Esophagus (tissue), 2 donors: Measurements from ENCODE around the gene RBMS3. TPM values are rescaled to one million over a fixed set of nuclear protein-coding genes. Genes with fewer than 3 reads are reported as not detected.
A peak's percentile ranks its signal among the peaks of the same experiment; 100 is the strongest.

Experiments used
- H3K27ac ChIP-seq, 2 donors: one replicate each; pipeline ENCODE4 v1.5.1; 2013; ENCODE audit warnings: low read depth in 2 of 2, mild to moderate bottlenecking in 2 of 2, inconsistent platforms in 1 of 2, low read length in 1 of 2, moderate library complexity in 1 of 2
- H3K27me3 ChIP-seq, 2 donors: one replicate each; pipeline ENCODE4 v1.6.1; 2013; ENCODE audit warnings: low read length in 2 of 2, control low read depth in 1 of 2, mild to moderate bottlenecking in 1 of 2; ENCODE audit not compliant: insufficient read depth in 2 of 2, control insufficient read depth in 1 of 2
- H3K36me3 ChIP-seq, 2 donors: one replicate each; pipeline ENCODE4 v1.6.1; 2013; ENCODE audit warnings: low read length in 1 of 2; ENCODE audit not compliant: control insufficient read depth in 2 of 2, insufficient read depth in 2 of 2
- H3K4me1 ChIP-seq, 2 donors: one replicate each; pipeline ENCODE4 v1.6.1; 2013; ENCODE audit warnings: low read length in 1 of 2; ENCODE audit not compliant: control insufficient read depth in 2 of 2, insufficient read depth in 2 of 2
- H3K4me3 ChIP-seq, 2 donors: one replicate each; pipeline ENCODE4 v1.5.1; 2013; ENCODE audit warnings: low read length in 2 of 2, mild to moderate bottlenecking in 2 of 2, low read depth in 1 of 2, moderate library complexity in 1 of 2
- H3K9me3 ChIP-seq, 2 donors: one replicate each; pipeline ENCODE4 v1.6.1; 2013; ENCODE audit warnings: mild to moderate bottlenecking in 2 of 2, low read depth in 1 of 2, low read length in 1 of 2, moderate library complexity in 1 of 2; ENCODE audit not compliant: control insufficient read depth in 2 of 2, insufficient read depth in 1 of 2
- WGBS, 2 donors: extraction: QIAGEN DNeasy Blood & Tissue Kit; methylation state at CpG; one replicate each; pipeline ENCODE4 v1.1.7; 2013; 5-methylcytosine and 5-hydroxymethylcytosine counted together
- polyA plus RNA-seq, 2 donors: library from polyadenylated mRNA; stranded (reverse); fragments of 200-250 nt; gene quantifications; one replicate each; pipeline ENCODE4 v1.2.3, GENCODE V29; 2013
- donor health status: healthy with polysubstance abuse.
- donor health status: Bipolar disorder and iron deficiency.

Gene RBMS3
- polyA plus RNA-seq, 2 donors = 1.1 to 1.7 TPM

DNA sequence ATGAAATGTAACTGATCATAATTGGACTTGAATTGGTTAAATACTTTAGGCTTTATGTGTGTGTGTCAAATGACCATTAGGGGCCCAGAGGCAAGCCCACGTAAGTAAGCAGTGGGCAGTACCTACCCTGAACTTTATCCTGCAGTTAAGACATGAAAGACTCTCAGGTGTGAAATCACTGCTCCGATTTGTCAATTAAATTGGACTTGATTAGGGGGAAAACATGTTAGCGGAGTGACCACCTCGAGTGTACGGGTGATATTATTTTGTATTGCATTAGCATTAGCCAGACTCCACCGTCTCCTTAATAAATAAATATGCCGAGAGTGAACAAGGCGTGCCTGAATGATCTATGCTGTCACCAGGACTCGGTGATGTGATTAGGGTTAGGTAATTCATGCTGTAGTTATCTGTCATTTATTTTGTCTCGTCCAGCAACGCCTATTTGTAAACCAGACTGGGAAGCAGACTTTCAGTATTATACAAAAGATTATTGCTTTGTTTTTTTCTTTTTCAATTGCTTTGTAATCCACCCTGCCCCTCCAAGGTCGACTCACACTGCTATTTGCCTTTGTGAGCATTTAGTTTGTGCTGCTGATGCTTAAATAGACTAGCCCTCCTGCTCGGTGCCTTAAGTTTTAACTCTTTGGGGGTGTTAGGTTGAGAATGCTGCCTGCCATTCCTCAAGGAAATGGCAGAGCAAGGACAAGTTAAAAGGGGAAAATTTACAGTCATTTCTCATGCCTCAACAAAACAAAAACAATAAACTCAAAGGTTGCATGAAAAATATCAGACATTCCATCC, 1.8 kb downstream of the RBMS3 start:
- Histone ChIP-seq H3K4me3 (peak overlapping the region; percentile 19 to 55), H3K9me3 (no peaks in the 10 kb centered on the region), H3K27ac (peak overlapping the region; percentile 26 to 57), H3K4me1 (no peaks in the 10 kb centered on the region), H3K36me3 (no peaks in the 10 kb centered on the region), H3K27me3 (no peaks in the 10 kb centered on the region)
- 34 to 42% methylated on average over 13 of the region's 13 CpGs for WGBS, 2 donors

DNA sequence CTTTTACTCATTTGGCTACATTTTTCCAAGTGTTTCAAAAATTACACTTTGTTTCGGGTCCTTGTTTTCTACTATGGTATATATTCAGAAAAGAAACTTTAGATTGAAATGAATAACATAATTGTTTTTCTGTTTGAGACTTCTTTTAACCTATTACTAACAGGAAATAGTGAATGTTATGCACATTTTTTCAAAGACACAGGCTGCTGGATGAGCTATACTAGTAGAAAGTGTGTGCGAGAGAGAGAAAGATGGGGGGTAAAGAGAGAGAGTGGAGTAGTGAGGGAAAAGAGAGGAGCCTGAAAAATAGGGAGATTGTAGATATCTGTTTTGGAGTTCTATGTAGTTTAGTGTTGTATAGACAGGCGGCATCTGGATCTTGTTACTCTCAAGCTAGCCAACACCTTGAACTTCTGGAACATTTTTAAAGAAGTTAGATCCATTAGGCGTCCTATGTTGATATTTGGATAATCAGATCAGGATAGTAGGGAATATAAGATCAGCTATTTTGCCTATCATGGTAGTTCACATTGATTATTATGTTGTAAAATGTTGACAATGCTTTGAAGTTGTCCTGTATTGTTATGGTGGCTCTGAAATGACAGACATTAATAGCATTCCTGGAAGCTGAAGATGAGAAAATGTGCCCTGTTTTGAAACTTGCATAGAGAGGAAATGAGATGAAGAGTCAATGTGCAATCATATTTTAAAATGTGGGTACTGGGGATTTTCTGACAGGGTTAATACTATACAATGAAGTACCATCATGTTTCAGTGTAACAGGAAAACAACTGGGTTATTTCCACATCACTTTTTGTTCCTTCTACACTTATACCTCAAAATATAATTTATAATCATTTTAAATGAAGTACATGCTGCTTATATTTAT, 2.6 kb downstream of the RBMS3 start:
- H3K4me1 ChIP-seq = no peaks in the 10 kb centered on the region
- peak overlapping the region in 1 of 2 donors; percentile 55 for H3K4me3 ChIP-seq
- 53 to 55% methylated on average over 4 of the region's 4 CpGs for WGBS, 2 donors
- H3K27me3 ChIP-seq = no peaks in the 10 kb centered on the region
- H3K36me3 ChIP-seq = no peaks in the 10 kb centered on the region
- no peak overlapping the region for H3K27ac ChIP-seq
- H3K9me3 ChIP-seq = no peaks in the 10 kb centered on the region

DNA sequence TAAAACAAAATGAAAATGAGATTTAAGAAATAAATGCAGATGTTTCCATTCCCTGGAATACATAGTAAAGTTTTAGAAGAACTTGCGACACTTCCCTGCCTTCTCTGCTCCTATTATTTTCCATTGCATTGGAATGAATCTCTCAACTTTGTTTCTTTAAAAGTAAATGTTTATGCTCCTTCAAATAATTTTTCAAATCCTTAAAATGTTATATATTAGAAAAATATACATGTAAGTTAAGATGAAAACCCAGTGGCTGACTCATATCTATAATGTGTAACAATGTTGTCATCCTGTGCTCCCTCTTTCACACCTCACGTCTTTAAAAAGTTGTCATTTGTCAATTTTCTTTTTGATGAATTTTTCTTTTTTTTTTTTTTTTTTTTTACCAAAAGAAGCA, 3.6 kb downstream of the RBMS3 start:
- Histone ChIP-seq H3K4me1 (no peaks in the 10 kb centered on the region), H3K4me3 (no peak overlapping the region), H3K36me3 (no peaks in the 10 kb centered on the region), H3K9me3 (no peaks in the 10 kb centered on the region), H3K27ac (no peak overlapping the region), H3K27me3 (no peaks in the 10 kb centered on the region)
- WGBS, 2 donors = 51 to 57% methylated on average over 2 of the region's 2 CpGs

DNA sequence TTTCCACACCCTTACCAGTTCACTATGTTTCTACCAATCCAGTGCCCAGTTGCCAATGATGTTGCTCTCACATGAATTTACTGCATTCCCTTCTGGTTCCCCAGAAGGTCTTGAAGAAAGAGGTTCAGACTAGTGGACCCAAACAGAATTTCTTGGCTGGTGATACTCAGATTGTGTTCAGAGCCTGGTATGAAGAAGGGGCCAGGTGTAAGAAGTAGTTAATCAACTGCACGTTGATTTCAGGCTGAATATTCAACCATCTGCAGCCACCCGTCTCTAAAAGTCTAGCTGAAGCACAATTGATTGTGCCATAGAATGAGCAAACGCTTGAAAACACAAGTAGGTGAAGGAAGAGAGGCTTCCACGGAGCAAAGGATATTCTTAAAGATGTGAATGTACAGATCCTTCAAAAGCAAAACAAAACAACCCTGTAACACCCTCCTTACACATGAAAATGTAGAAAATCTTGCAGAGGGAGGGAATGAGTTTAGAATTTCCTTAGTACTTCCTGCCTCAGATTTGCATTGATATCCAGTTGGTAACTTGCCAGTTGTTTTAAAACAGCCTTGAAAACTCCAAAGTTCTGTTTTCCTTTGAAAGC, 4.7 kb downstream of the RBMS3 start:
- H3K4me1 ChIP-seq = no peaks in the 10 kb centered on the region
- H3K36me3 ChIP-seq = no peaks in the 10 kb centered on the region
- H3K4me3 ChIP-seq = peak overlapping the region in 1 of 2 donors; percentile 19
- 30 to 46% methylated on average over 4 of the region's 4 CpGs for WGBS, 2 donors
- no peaks in the 10 kb centered on the region for H3K27me3 ChIP-seq
- peak overlapping the region; percentile 4 to 54 for H3K27ac ChIP-seq
- no peaks in the 10 kb centered on the region for H3K9me3 ChIP-seq

DNA sequence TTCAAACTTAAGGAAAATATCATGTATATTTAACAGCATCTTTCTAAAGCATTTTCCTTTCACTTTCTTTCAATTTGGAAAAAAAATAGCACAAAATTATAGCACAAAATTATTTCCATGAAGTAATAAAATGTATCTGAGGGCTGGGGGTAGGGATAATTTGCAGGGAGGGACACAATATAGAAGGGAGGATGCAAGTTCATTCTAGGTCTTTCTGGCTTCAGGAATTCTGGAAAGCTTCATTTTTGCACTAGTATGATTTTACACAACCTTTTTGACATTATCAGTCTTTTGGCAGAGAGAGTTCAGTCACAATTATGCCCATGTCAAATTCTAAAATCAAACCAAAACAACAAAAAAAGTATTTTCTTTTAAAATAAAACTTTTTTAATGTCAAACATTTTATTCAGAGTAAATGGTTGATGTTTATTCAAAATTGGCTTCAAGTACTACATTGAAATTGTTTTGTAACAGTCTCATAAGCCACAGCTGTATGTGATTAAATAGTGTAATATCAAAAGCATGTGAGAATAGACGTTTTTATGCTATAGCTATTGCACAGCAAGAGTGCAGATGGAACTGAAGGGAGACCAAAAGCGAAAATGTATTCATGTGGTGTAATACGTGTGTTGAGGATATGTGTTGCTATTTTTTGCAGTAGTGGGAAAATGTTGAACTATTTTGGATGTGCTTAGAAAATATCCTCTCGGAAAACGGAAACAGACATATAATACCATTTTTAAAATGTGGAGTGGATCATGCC, 5.8 kb downstream of the RBMS3 start:
- Histone ChIP-seq H3K27me3 (no peaks in the 10 kb centered on the region), H3K36me3 (no peaks in the 10 kb centered on the region), H3K4me1 (no peaks in the 10 kb centered on the region), H3K4me3 (no peak overlapping the region), H3K27ac (no peak overlapping the region), H3K9me3 (no peaks in the 10 kb centered on the region)
- WGBS, 2 donors = 58 to 60% methylated on average over 5 of the region's 5 CpGs

DNA sequence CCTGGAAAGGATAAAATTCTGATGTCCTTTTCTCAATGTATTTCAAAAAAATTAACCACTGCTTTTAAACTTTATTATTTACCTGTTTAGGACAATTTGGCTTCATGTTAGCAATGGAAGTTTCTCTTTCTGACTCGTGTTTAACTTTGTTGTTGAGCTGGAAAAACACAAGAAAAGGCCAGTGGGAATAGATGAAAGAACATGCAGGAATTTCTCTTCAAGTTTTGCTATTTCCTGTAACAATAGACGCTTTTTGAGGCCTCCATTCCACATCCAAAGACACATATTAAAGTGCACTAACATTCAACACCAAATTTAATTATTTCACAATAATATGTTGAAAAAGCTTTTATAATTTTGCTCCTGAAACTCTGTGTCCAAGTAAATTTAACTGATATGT, 9.7 kb downstream of the RBMS3 start:
- Histone ChIP-seq H3K36me3 (no peaks in the 10 kb centered on the region), H3K4me3 (no peak overlapping the region), H3K9me3 (no peaks in the 10 kb centered on the region), H3K27ac (no peak overlapping the region), H3K4me1 (no peaks in the 10 kb centered on the region), H3K27me3 (no peaks in the 10 kb centered on the region)
- WGBS, 2 donors = 53 to 56% methylated on average over 2 of the region's 2 CpGs

DNA sequence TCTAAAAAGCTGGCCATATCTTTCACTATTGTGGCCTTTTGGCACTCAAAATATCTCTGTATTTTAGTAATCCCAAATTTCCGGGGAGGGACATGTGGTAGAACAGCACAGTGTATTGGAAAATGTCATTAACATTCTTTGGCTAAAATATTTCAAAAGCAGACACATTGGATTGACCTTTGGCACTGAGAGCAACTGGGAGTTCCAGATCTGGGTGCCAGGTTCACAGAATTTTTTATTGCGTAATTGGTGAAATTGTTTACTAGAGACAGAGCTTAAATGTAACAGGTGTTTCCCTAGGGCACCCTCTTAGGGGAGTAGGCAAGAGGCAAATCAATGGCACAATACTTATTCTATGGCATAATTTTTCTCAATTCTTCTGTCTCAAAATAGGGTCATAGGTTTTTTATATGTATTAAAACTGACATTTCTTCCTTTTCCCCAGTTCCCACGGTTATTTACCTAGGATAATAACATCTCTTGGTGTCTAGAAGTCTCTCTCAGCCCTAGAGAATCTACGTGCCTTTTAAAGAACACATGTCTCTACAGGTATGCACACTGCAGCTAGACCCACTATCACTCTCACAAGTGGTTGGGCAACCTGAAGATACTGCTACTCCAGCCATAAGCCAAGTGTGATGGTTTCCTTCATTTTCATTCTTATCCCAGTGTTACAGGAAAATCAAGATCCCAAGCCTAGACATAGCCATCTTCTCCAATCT, 10.6 kb downstream of the RBMS3 start:
- Histone ChIP-seq H3K4me1 (no peaks in the 10 kb centered on the region), H3K27ac (no peak overlapping the region), H3K9me3 (no peaks in the 10 kb centered on the region), H3K27me3 (no peaks in the 10 kb centered on the region), H3K4me3 (no peak overlapping the region), H3K36me3 (no peaks in the 10 kb centered on the region)
- 59 to 60% methylated on average over 4 of the region's 4 CpGs for WGBS, 2 donors

DNA sequence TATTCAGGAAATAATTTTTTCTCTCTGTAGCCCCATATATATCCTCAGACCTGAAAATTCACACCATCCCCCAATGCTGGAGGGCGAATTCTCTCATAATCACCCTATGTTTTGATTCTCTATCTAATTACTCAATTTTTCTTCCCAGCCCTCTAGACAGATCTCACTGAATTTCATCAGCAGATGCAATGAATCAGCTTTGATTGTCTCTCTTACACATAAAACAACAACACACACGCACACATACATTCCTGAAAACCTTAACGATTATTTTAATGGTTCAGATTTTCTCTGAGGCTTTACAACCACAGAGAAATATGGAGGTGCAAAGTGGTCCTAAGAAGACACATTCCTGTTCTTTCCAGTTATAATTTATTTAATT, 11.1 kb downstream of the RBMS3 start:
- no peak overlapping the region for H3K27ac ChIP-seq
- WGBS, 2 donors = 89 to 91% methylated on average over 3 of the region's 3 CpGs
- H3K4me3 ChIP-seq = no peak overlapping the region

More for the DNA sequence above, 11.1 kb downstream of the RBMS3 start:
- no peaks in the 10 kb centered on the region for H3K27me3 ChIP-seq
- no peaks in the 10 kb centered on the region for H3K9me3 ChIP-seq
- H3K36me3 ChIP-seq = no peaks in the 10 kb centered on the region
- no peaks in the 10 kb centered on the region for H3K4me1 ChIP-seq
